SU-DHL-6 (cell line): Measurements from ENCODE around the gene KPNA1.

Experiments
- H2AFZ ChIP-seq: fragments of 200-600 bp; sonication (generic); 2 replicates; pipeline ENCODE4 v1.6.1; 2014; ENCODE audit warnings: low read depth, mild to moderate bottlenecking, moderate library complexity, mixed read lengths, antibody characterized with exemption, low read length; ENCODE audit not compliant: severe bottlenecking
- H3F3A ChIP-seq: fragments of 200-600 bp; shearing (Covaris generic); 2 replicates; pipeline ENCODE4 v1.6.0; 2016; ENCODE audit warnings: antibody characterized with exemption, mild to moderate bottlenecking; ENCODE audit not compliant: insufficient read depth
- H3K27ac ChIP-seq: fragments of 200-600 bp; sonication (generic); 2 replicates; pipeline ENCODE4 v1.5.1; 2016; ENCODE audit warnings: low read depth, mild to moderate bottlenecking, low read length, moderate library complexity, mixed read lengths
- H3K27me3 ChIP-seq: fragments of 200-600 bp; sonication (generic), shearing (Covaris generic); 2 replicates; pipeline ENCODE4 v1.6.0; 2014; ENCODE audit warnings: mild to moderate bottlenecking, low read length
- H3K36me3 ChIP-seq: fragments of 200-600 bp; sonication (generic); 2 replicates; pipeline ENCODE4 v1.6.1; 2014; ENCODE audit warnings: mild to moderate bottlenecking, low read length, mixed read lengths
- H3K4me2 ChIP-seq: fragments of 300-600, 200-600 bp; shearing (Covaris generic), sonication (generic); 2 replicates; pipeline ENCODE4 v1.6.0; 2014; ENCODE audit warnings: low read length, low read depth, mild to moderate bottlenecking; ENCODE audit not compliant: poor library complexity, severe bottlenecking
- H3K4me3 ChIP-seq: fragments of 200-600 bp; sonication (generic); 2 replicates; pipeline ENCODE4 v1.5.1; 2014; ENCODE audit warnings: antibody characterized with exemption, low read length, mild to moderate bottlenecking, mixed read lengths; ENCODE audit not compliant: insufficient read depth, poor library complexity, severe bottlenecking
- H3K79me2 ChIP-seq: fragments of 200-600 bp; sonication (generic); 2 replicates; pipeline ENCODE4 v1.6.1; 2014; ENCODE audit warnings: mild to moderate bottlenecking, low read length, moderate library complexity; ENCODE audit not compliant: insufficient read depth
- H3K9ac ChIP-seq: fragments of 200-600 bp; sonication (generic); 2 replicates; pipeline ENCODE4 v1.7.0; 2014; ENCODE audit warnings: mild to moderate bottlenecking, low read length
- H3K9me2 ChIP-seq: fragments of 200-600 bp; sonication (generic); replicated peaks from 2 replicates; pipeline ENCODE4 v1.6.1; 2014; ENCODE audit warnings: low read length; ENCODE audit not compliant: insufficient read depth
- H3K9me3 ChIP-seq: fragments of 200-600 bp; sonication (generic); 2 replicates; pipeline ENCODE4 v1.6.1; 2014; ENCODE audit warnings: low read length, mixed read lengths; ENCODE audit not compliant: insufficient read depth
- H4K20me1 ChIP-seq: fragments of 200-600 bp; sonication (generic); 2 replicates; pipeline ENCODE4 v1.6.1; 2014; ENCODE audit warnings: low read depth, mild to moderate bottlenecking, antibody characterized with exemption, low read length, moderate library complexity, mixed read lengths
- CTCF ChIP-seq: fragments of 200-600 bp; sonication (generic); IDR thresholded peaks from one replicate; pipeline ENCODE4 v1.5.1; 2017; ENCODE audit warnings: antibody characterized with exemption, mild to moderate bottlenecking, low read length, moderate library complexity; ENCODE audit not compliant: insufficient read depth, poor library complexity, severe bottlenecking
- EZH2phosphoT487 ChIP-seq: fragments of 200-600 bp; sonication (generic), shearing (Covaris generic); conservative IDR thresholded peaks from 2 replicates; pipeline ENCODE4 v1.6.1; 2018; ENCODE audit warnings: mild to moderate bottlenecking, antibody characterized with exemption, low read length, moderate library complexity, mixed read lengths

The KPNA1 gene

GRCh38 chr3:122405015-122405414, 109.7 kb downstream of the KPNA1 start:
- H3K27ac ChIP-seq: no peak overlapping the region
- peaks cover 20% of the 10 kb centered on the region; the same call in 1 of the 2 replicates for H3K36me3 ChIP-seq
- no peaks in the 10 kb centered on the region for H4K20me1 ChIP-seq
- no peak overlapping the region for H2AFZ ChIP-seq
- no peaks in the 10 kb centered on the region for H3K27me3 ChIP-seq
- H3K4me2 ChIP-seq: no peak overlapping the region
- H3K9me2 ChIP-seq: no peaks in the 10 kb centered on the region
- H3K79me2 ChIP-seq: no peaks in the 10 kb centered on the region
- H3F3A ChIP-seq: 0 out of 2 replicates have a peak, but pooled peaks cover 2% of the 10 kb centered on the region
- no peak overlapping the region for H3K4me3 ChIP-seq
- H3K9me3 ChIP-seq: no peaks in the 10 kb centered on the region
- H3K9ac ChIP-seq: no peak overlapping the region
- TF ChIP-seq CTCF (no peak), EZH2phosphoT487 (no peak)

GRCh38 chr3:122403489-122403888, 111.2 kb downstream of the KPNA1 start:
- H3K9ac ChIP-seq: no peak overlapping the region
- H3K9me2 ChIP-seq: no peaks in the 10 kb centered on the region
- no peak overlapping the region for H3K27ac ChIP-seq
- TF ChIP-seq EZH2phosphoT487 (no peak), CTCF (no peak)
- H2AFZ ChIP-seq: no peak overlapping the region
- no peak overlapping the region for H3K4me3 ChIP-seq
- H4K20me1 ChIP-seq: no peaks in the 10 kb centered on the region
- no peak overlapping the region for H3K4me2 ChIP-seq
- no peaks in the 10 kb centered on the region for H3K27me3 ChIP-seq
- no peaks in the 10 kb centered on the region; the same call in 1 of the 2 replicates for H3K79me2 ChIP-seq
- H3F3A ChIP-seq: 0 out of 2 replicates have a peak, but pooled peaks cover 2% of the 10 kb centered on the region
- H3K36me3 ChIP-seq: peaks cover 17% of the 10 kb centered on the region; the same call in 1 of the 2 replicates
- no peaks in the 10 kb centered on the region for H3K9me3 ChIP-seq

GRCh38 chr3:122398920-122399319, 115.8 kb downstream of the KPNA1 start:
- no peaks in the 10 kb centered on the region for H3K9me3 ChIP-seq
- H3K27ac ChIP-seq: no peak overlapping the region
- no peaks in the 10 kb centered on the region for H3K9me2 ChIP-seq
- no peak overlapping the region for H3K4me2 ChIP-seq
- no peaks in the 10 kb centered on the region for H4K20me1 ChIP-seq
- no peaks in the 10 kb centered on the region for H3K27me3 ChIP-seq
- no peaks in the 10 kb centered on the region; the same call in 1 of the 2 replicates for H3K79me2 ChIP-seq
- peaks cover 2% of the 10 kb centered on the region; the same call in 1 of the 2 replicates for H3K36me3 ChIP-seq
- TF ChIP-seq EZH2phosphoT487: no peak
- no peak for TF ChIP-seq CTCF
- no peak overlapping the region for H2AFZ ChIP-seq
- no peak overlapping the region for H3K4me3 ChIP-seq
- H3K9ac ChIP-seq: no peak overlapping the region
- no peaks in the 10 kb centered on the region for H3F3A ChIP-seq
